Spleen (tissue), 7 donors: Measurements from ENCODE around the gene GSTA5.
"Not testable (repeated sequence)": the region's sequence is repeated elsewhere in the genome, so short reads cannot be mapped to it uniquely, and the experiment has no call there.

Experiments
- POLR2A ChIP-seq, 3 donors: fragments of 450-650 bp; IDR thresholded peaks; one replicate each; pipeline ENCODE4 v1.5.1; 2017; ENCODE audit warnings: antibody characterized with exemption in 3 of 3, mild to moderate bottlenecking in 1 of 3
- POLR2AphosphoS5 ChIP-seq, 3 donors: sonication (generic); formaldehyde crosslinking; IDR thresholded peaks; one replicate each; pipeline ENCODE4 v1.5.1; 2017; ENCODE audit warnings: antibody characterized with exemption in 3 of 3
- TF ChIP-seq, protein P1 (sequence below), 11 experiments: fragments of 200-600 bp in 7 of 11; fragments of 450-650 bp in 4 of 11; sonication (generic) in 4 of 11; IDR thresholded peaks in 8 of 11; conservative IDR thresholded peaks in 3 of 11; 1 replicate in 7 of 11; 2 replicates in 4 of 11; pipeline versions ENCODE4 v1.4.0 to v1.8.0; 2016 to 2021; ENCODE audit warnings: antibody characterized with exemption in 11 of 11, inconsistent platforms in 4 of 11, mild to moderate bottlenecking in 1 of 11
- donor health status: DM: no; HTN: no; CAD: no; lungs with moderate emphysema.
- donor health status: DM: no; HTN: no; CAD: no.
- donor health status: DM: no; HTN: no; CAD: no.

DNA sequence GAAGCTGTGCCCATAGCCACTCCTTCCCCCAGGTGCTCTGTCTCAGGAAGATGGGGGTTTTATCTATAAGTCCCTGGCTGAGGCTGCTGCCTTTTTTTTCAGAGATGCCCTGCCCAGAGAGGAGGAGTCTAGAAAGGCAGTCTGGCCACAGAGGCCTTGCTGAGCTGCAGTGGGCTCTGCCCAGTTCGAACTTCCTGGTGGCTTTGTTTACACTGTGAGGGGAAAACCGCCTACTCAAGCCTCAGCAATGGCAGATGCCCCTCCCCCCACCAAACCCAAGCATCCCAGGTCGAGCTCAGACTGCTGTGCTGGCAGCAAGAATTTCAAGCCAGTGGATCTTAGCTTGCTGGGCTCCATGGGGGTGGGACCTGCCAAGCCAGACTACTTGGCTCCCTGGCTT is 15.5 kb upstream of the GSTA5 start:
- TF ChIP-seq POLR2A, POLR2AphosphoS5 (IDR thresholded peaks at IDR 0.05): not testable (repeated sequence)
- TF ChIP-seq, protein P1, sequence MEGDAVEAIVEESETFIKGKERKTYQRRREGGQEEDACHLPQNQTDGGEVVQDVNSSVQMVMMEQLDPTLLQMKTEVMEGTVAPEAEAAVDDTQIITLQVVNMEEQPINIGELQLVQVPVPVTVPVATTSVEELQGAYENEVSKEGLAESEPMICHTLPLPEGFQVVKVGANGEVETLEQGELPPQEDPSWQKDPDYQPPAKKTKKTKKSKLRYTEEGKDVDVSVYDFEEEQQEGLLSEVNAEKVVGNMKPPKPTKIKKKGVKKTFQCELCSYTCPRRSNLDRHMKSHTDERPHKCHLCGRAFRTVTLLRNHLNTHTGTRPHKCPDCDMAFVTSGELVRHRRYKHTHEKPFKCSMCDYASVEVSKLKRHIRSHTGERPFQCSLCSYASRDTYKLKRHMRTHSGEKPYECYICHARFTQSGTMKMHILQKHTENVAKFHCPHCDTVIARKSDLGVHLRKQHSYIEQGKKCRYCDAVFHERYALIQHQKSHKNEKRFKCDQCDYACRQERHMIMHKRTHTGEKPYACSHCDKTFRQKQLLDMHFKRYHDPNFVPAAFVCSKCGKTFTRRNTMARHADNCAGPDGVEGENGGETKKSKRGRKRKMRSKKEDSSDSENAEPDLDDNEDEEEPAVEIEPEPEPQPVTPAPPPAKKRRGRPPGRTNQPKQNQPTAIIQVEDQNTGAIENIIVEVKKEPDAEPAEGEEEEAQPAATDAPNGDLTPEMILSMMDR (IDR thresholded peaks at IDR 0.05 in 8 of 11, conservative IDR thresholded peaks at IDR 0.05 in 3 of 11) = not testable (repeated sequence)
